Measurements from ENCODE around the gene CFAP107. TPM values are rescaled to one million over a fixed set of nuclear protein-coding genes. Genes with fewer than 3 reads are reported as not detected.

CFAP107 gene, protein sequence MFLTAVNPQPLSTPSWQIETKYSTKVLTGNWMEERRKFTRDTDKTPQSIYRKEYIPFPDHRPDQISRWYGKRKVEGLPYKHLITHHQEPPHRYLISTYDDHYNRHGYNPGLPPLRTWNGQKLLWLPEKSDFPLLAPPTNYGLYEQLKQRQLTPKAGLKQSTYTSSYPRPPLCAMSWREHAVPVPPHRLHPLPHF
- total RNA-seq: 1.2 and 2.8 TPM in 2 replicates
- long read RNA-seq, partial matches to known transcripts: 2 of 6 reads
- long read RNA-seq, other reads (novel, unspliced or antisense): 3 of 6 reads

DNA sequence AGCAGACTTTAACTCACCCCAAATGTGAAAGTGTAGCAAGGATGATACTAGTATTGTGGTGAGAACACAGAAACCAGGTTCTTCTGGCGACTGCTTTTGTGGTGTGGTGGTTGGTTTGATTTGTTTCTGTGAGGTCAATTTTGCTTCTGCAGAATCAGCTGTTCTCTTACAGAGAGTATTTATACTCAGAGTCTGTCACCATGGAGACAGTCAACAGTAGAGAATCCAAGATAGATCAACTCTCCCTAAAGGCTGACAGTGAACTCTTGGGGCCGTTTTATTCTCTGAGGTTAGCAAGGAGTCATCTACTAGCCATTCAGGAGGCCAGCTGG, at the start of gene CFAP107:
CFAP107 (plus strand) TSS at position 209 of the 332 bp plus-strand sequence. CDS start 231 bp downstream, outside the sequence.
- DNase-seq (ENCODE audit: low spot score, unreplicated experiment): no peak
- peak within 1 kb of the TSS; percentile 8 for H3K27ac Mint-ChIP-seq

DNA sequence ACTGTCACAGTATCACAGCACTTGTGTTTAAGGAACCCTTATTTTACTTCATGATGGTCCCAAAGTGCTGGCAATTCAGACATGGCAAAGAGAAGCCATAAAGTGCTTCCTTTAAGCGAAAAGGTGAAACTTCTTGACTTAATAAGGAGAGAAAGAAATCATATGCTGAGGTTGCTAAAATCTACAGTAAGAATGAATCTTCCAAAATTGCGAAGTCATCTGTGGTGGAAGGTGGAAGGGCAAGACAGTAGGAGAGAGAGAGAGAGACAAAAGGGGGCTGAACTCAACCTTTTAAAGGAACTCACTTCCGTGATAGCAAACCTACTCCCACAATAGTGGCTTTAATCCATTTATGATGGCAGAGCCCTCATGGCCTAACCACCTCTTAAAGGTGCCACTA, 49.3 kb upstream of the CFAP107 start:
- Mint-ChIP-seq H3K4me1 (ENCODE audit: low read depth) (no peaks in the 10 kb centered on the region), H3K27me3 (peaks cover 6% of the 10 kb centered on the region), H3K4me3 (ENCODE audit: low read depth) (no peak overlapping the region), H3K36me3 (ENCODE audit: insufficient read depth) (no peaks in the 10 kb centered on the region), H3K27ac (no peak overlapping the region), H3K9me3 (ENCODE audit: low read depth) (peaks cover 7% of the 10 kb centered on the region)
- DNase-seq (ENCODE audit: low spot score, unreplicated experiment): no peak
- TF ChIP-seq, protein P1, sequence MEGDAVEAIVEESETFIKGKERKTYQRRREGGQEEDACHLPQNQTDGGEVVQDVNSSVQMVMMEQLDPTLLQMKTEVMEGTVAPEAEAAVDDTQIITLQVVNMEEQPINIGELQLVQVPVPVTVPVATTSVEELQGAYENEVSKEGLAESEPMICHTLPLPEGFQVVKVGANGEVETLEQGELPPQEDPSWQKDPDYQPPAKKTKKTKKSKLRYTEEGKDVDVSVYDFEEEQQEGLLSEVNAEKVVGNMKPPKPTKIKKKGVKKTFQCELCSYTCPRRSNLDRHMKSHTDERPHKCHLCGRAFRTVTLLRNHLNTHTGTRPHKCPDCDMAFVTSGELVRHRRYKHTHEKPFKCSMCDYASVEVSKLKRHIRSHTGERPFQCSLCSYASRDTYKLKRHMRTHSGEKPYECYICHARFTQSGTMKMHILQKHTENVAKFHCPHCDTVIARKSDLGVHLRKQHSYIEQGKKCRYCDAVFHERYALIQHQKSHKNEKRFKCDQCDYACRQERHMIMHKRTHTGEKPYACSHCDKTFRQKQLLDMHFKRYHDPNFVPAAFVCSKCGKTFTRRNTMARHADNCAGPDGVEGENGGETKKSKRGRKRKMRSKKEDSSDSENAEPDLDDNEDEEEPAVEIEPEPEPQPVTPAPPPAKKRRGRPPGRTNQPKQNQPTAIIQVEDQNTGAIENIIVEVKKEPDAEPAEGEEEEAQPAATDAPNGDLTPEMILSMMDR (IDR thresholded peaks at IDR 0.05; ENCODE audit: unreplicated experiment): no peak

More for the DNA sequence above, at the start of gene CFAP107:
- TF ChIP-seq, protein P1 (IDR thresholded peaks at IDR 0.05; ENCODE audit: unreplicated experiment): no peak
- Mint-ChIP-seq H3K9me3 (ENCODE audit: low read depth) (peaks cover 26% of the 10 kb centered on the region), H3K36me3 (ENCODE audit: insufficient read depth) (peaks cover 2% of the 10 kb centered on the region), H3K4me3 (ENCODE audit: low read depth) (peak within 1 kb of the TSS; percentile 37), H3K27me3 (no peaks in the 10 kb centered on the region), H3K4me1 (ENCODE audit: low read depth) (peaks cover 17% of the 10 kb centered on the region)

DNA sequence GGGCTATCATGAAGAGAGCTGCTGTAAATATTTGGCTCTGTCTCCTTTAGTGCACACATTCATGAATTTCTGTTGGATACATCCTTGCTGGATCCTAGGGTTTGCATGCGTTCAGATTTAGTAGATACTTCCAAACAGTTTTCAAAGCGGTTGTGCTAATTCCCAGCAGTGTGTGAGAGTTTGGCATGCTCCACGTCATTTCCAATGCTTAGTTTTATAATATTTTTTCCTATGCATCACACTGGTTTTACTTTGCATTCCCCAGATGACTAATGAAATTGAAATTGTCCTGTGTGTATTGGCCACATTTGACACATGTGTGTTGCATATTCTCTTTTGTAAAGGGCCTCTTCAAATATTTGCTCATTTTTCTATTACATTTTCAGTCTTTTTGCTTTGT, 48.6 kb upstream of the CFAP107 start:
- DNase-seq (ENCODE audit: low spot score, unreplicated experiment): no peak
- Mint-ChIP-seq H3K27ac (no peak overlapping the region), H3K4me3 (ENCODE audit: low read depth) (no peak overlapping the region), H3K27me3 (no peaks in the 10 kb centered on the region), H3K36me3 (ENCODE audit: insufficient read depth) (no peaks in the 10 kb centered on the region), H3K9me3 (ENCODE audit: low read depth) (peaks cover 7% of the 10 kb centered on the region), H3K4me1 (ENCODE audit: low read depth) (no peaks in the 10 kb centered on the region)
- TF ChIP-seq, protein P1 (IDR thresholded peaks at IDR 0.05; ENCODE audit: unreplicated experiment): no peak

DNA sequence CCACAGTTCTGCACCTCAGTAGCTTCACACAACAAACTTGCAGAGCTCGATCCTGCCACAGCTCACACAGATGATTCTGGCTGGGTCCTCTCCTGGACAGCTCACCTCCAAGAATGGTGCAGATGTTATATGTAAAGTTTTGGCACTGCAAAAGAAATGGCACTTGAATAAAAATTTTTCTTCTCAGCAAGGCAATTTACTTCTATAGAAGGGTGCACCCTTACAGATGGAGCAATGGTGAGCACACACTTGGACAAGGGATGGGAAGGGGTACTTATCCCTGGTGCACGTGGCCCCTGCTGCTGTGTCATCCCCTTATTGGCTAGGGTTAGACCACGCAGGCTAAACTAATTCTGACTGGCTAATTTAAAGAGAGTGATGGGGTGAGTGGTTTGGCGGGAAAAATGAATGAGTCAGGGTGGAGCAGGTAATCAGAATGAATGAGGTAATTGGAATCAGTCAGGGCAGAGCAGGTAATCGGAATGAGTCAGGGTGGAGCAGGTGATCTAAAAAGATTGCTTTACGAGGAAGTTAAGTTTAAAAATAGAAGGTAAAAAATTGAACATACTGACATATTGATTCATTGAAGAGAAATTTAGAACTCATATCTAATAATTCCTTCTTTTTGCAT, 42.1 kb upstream of the CFAP107 start:
- Mint-ChIP-seq H3K4me3 (ENCODE audit: low read depth) (no peak overlapping the region), H3K27ac (no peak overlapping the region), H3K9me3 (ENCODE audit: low read depth) (peaks cover 17% of the 10 kb centered on the region), H3K4me1 (ENCODE audit: low read depth) (no peaks in the 10 kb centered on the region), H3K36me3 (ENCODE audit: insufficient read depth) (no peaks in the 10 kb centered on the region), H3K27me3 (no peaks in the 10 kb centered on the region)
- DNase-seq (ENCODE audit: low spot score, unreplicated experiment): no peak
- TF ChIP-seq, protein P1 (IDR thresholded peaks at IDR 0.05; ENCODE audit: unreplicated experiment): no peak

DNA sequence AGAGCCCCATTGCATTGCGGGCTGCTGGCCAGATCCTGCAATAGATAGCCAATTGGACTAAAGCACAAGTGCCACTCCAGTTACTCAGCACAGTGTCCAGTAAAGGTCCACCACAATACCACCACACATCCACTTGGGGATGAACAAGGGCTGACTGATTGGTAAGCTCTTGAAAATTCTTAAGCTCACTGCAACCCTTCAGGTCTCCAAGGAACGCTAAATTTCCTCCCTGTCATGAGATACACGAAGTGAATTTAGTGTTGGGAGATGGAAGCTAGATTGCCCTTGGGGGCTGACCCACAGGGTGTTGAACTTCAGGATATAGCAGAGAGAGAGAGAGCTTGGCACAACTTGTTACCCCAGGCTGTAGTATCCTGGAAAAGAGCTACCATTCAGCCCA, 39.9 kb upstream of the CFAP107 start:
- TF ChIP-seq, protein P1 (IDR thresholded peaks at IDR 0.05; ENCODE audit: unreplicated experiment): no peak
- Mint-ChIP-seq H3K4me1 (ENCODE audit: low read depth) (no peaks in the 10 kb centered on the region), H3K9me3 (ENCODE audit: low read depth) (peaks cover 10% of the 10 kb centered on the region), H3K36me3 (ENCODE audit: insufficient read depth) (no peaks in the 10 kb centered on the region), H3K27me3 (no peaks in the 10 kb centered on the region), H3K27ac (no peak overlapping the region), H3K4me3 (ENCODE audit: low read depth) (no peak overlapping the region)
- no peak for DNase-seq (ENCODE audit: low spot score, unreplicated experiment)

All from progenitor cell of endocrine pancreas (in vitro differentiated cells).